ENCODE data around the gene B3GNT3.

DNA sequence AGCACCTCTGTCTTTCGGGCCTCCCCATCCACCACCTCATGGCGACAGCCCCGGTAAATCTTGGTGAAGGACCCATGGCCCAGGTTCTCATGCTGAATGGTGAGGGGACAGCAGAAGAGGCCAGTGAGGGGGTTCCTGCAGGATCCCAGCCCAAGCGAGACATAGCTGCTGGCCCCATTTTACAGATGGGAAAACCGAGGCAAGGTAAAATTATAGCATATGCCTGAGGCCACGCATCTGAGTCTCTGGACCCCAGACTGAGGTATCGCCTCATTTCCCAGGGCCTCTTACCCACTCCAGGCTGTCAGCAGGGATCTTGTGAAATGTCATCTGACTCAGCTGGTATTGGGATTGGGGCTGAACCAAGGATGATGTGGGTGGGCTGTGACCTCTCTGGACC is 43.0 kb downstream of the B3GNT3 start:
- TF ChIP-seq POLR2A (IDR thresholded peaks at IDR 0.05) (no peak), CTCF (IDR thresholded peaks at IDR 0.05) (no peak)
